Stimulated activated naive CD4-positive, alpha-beta T cell (primary cell): Measurements from ENCODE around the gene TDRD15.
"Not testable (repeated sequence)": the region's sequence is repeated elsewhere in the genome, so short reads cannot be mapped to it uniquely, and the experiment has no call there.

Experiments
- DNase-seq, 6 experiments: peaks; one replicate each; lab custom pipeline; 2025; lab: John Stamatoyannopoulos, UW

The TDRD15 gene

DNA sequence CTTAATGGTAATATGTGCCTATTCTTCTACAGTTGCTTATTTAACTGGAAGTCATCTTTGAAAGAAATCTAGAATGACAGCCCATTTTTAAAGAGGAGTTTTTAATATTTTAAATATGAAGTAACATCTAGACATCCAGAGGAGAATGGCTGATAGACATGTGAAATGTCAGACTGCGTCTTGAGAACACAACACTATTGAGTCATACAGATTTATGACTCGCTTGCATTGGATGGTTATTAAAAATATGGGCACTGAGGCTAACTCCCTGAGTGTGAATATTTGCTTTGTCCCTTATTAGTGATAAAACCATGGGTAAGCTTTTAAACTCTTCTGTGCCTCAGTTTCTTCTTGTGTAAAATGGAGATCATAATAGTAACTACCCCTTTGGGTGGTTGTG is 22.9 kb downstream of the TDRD15 start:
- no peak for DNase-seq

DNA sequence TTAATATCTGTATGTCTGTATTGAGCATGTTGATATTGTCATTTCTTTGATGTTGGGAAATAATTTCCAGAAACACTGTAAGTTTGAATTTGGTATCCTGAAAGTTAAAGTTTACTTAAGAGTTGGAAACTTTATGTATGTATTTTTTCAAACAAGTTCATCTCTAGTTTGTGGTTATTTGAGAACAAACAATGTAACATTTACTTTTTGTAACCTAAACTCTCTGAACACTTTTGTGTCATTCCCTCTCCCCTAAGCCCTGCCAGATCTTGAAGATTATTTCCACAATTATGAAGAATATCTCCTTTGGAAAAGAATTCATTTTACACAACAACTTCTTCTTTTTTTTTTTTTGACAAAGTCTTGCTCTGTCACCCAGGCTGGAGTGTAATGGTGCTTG is 24.9 kb downstream of the TDRD15 start:
- DNase-seq = no peak

- DNase-seq = not testable (repeated sequence)
Observed at GRCh38 chr2:21151234-21151633, 27.5 kb downstream of the TDRD15 start.

DNA sequence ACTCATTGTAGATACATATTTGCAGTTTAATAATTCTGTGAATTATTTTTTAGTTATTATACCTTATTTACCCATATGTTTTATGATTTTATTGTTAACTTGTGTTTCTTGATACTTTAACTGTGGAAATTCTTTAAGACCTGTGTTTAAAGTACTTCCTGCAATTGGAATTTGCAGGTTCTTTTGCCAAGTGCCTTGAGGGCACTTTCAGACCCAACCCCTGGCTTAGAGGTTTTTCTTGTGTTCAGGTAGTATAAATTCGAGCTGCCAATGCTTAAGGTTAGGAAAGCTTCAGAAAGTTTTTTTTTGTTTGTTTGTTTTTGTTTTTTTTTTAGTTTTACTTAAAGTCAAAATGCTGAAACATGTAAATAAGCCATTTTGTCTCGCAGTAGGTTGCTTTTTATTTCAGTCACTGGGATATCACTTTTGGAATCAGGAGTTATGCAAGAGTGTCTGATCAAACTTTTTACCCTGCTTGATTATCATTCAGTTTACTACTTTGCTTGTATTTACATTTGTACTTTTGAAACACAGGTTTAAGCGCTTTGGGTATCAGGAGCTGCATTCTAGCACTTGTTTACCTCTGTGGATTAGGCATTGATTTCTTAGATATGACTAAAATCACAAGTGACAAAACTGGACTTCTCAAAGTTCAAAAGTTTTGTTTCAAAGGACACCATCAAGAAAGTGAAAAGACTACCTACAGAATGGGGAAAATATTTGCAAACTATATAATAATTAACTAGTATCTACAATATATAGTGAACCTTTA is 31.8 kb downstream of the TDRD15 start:
- no peak for DNase-seq

DNA sequence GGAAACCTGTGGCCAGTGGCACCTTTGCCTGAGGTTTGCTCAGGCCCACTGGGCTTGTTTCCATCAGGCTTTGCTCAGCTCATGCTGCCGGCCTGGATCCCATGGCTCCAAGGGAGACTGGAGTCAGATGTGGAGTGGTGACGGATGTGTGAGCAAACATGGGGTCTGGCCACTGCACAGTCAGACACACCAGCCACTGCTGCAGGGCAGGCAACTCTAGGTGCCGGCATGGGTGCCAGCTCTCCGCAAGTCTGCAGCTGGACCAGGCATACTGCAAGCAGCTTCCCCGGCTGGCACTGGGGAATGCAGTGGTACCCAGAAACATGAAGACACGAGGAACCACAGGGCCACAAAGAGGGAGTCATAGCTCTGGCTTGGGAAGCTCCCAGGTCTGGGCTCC is 37.4 kb downstream of the TDRD15 start:
- no peak for DNase-seq

DNA sequence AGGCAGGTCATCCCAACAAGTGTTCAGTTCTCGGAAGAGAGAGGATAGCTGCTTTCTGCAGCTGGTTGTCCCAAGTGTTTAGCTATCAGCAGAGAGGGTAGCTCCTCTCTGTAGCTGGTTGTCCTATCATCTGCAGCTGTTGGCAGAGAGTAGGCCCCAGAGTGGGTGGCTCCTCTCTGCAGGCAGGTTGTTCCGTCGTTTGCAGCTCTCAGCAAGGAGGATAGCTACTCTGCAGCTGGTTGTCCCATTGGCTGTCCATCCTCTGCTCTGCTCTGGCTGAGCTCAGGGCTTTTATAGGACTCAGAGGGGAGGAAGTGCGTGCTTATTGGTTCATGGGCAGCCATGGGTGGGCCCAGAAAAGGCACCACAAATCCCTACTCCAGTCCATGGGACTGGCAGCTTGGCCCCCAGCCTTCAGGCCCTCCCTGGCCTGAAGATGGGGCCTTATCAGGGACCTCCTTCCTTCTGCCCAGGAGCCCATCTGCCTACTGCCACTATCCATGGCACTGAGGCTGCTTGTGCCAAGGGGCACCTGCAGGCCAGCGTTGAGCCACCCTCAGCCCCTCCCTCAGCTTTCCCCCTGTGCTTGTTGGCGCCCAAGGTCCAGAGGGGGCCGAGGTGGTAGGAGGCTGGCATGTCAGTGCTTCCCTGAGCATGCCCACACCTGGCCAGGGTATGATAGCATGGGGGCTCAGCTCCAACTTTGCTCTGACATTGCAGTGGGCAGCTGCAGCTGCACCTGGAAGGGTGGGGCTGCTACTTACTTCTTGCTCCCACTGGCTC is 38.3 kb downstream of the TDRD15 start:
- DNase-seq = no peak

GRCh38 chr2:21162615-21162878 is 38.8 kb downstream of the TDRD15 start:
- DNase-seq = no peak

DNA sequence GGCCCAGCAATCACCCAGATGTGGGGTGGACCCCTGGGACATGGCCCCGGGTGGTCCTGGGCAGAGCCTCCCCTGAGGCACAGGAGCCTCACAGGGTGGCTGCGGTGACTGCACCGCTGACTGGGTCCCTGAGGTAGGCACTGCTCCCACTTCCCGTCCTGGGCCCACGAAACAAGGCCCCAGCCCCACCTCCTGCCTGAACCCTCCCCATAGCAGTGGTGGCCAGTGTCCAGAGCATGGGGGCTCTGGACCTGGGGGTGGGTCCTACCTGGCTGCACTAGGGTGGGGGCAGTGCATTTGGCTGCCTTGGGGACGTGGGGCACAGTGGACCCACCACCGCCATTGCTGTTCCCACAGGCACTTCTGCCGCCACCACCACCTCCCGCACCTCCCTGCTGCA is 39.4 kb downstream of the TDRD15 start:
- no peak for DNase-seq

GRCh38 chr2:21165350-21165749 is 41.6 kb downstream of the TDRD15 start:
- DNase-seq = no peak

DNA sequence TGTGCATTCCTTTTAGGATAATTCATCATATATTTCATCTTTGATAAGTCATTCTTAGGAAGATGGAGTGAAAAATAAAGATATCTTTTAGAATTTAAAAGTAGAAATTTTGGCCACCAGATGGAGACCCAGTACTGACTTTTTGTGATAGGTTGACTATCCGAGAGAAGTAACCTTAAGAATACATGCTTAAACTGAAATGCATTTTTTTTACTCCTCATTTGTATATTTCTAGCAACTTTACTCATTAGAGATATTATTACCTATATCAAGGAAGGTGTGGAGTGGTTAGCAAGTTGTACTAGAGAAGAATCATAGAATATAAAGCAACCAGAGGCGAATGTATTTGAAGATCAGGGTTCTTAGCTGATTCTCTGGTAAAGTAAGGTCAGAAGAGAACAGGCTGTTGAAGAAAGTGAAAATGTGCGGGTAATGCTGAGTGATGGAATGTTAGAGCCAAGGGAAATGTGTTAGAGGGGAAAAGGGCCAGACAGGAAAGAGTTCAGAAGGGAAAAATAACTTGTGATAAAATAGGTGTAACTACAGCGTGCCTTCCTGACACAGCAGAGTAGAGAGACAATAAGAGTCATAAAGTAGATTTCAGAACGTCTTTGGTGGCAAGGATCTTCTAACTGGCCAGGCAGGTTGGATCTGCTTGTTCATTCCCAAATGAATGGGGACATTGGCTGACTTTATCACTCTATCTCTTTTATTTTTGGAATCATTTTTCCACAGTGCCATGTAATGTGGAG is 52.3 kb downstream of the TDRD15 start:
- DNase-seq = no peak

- no peak for DNase-seq
Observed at GRCh38 chr2:21181957-21182356, 58.2 kb downstream of the TDRD15 start.

DNA sequence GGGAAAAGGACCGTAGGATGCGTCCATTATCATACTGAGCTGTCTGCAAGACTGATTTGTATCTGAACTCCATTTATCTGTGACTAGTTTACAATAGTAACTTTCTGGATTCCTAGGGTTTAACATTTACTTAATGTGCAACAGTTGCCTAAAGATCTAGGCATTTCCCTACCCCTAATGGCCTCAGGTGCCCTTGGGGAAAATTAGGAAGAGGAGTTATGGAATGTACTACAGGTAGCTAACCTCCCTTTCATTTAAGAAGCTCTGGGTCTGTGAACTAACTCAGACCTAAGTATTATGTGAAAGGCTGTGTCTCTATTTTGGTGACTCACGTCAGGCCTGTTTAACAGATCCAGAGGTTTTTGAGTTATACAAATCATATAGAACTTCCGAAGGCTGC is 59.5 kb downstream of the TDRD15 start:
- no peak for DNase-seq

DNA sequence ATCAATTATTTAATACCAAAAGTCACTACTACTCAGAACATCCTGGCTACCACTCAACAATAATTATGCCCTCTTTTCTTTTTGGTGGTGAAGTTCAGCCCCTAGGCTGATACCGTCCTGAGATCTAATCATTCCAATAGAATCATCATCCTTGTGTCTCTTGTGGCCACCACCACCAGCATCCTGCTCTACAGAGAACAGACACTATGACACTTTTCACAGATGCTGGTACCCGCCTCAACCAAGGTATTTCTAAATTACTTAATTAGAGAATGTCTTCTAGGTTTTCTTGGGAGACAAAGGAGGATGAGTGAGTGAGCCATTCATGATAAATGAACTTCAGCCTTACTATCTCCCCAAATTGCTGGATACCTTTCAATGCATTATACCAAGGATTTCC is 60.0 kb downstream of the TDRD15 start:
- no peak for DNase-seq

- no peak for DNase-seq
Observed at GRCh38 chr2:21191535-21191934, 67.8 kb downstream of the TDRD15 start.
